HG02938 (cell line): ENCODE measurements around the gene TCF3.
"Not testable (repeated sequence)": the region's sequence is repeated elsewhere in the genome, so short reads cannot be mapped to it uniquely, and the experiment has no call there.

Experiments
- ATAC-seq: cut with Tn5 transposase; IDR thresholded peaks from one replicate; pipeline ENCODE4 v1.9.1; 2021; ENCODE audit warnings: mild to moderate bottlenecking, moderate library complexity; ENCODE audit not compliant: unreplicated experiment

TCF3 gene

DNA sequence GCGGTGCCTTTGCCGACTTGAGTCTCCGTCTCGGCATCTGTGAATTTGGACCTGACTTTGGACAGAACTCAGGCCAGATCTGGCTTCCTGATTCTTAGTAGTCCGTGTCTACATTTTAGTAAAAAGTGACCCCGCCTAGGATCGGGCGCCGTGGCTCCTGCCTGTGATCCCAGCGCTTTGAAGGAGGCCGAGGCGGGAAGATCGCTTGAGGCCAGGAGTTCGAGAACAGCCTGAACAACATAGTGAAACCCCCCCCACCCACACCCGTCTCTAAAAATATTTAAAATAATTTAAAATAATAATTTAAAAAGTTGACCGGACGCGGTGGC, 849 bp upstream of the TCF3 start:
- ATAC-seq = no peak

DNA sequence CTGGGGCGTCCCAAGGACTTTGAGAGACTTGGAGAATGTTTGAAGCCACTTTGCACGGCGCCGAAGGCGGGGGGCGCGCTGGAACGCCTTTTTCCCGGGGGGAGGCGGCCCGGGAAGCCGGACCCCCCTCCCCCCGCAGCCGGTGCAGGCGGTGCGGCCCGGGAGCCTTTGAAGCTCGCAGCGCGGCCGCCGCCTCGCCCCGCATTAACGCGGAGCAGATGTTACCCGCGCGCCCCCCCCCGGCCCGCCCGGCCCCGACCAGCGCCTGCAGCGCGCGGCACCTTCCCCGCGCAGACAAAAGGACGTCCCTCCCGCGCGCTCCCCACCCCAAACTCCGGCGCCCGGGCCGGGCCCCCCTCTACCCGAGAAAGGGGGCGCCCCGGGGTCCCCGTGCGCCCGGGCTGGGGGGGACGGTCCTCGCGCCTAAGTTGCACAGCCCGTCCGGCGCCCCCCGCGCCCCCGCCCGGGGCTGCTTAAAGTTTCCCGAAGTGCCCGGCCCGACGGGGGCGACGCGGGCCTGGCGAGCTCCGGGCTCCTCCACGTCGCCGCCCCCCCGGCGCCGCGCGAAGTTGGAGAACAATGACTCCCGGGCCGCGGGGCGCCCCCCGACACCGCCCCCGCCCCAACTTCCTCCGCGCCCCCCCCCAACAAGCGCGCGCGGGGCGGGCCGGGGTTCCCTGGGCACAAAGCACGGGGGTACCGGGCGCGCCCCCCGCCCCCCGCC, 685 bp downstream of the TCF3 start:
- no peak for ATAC-seq

DNA sequence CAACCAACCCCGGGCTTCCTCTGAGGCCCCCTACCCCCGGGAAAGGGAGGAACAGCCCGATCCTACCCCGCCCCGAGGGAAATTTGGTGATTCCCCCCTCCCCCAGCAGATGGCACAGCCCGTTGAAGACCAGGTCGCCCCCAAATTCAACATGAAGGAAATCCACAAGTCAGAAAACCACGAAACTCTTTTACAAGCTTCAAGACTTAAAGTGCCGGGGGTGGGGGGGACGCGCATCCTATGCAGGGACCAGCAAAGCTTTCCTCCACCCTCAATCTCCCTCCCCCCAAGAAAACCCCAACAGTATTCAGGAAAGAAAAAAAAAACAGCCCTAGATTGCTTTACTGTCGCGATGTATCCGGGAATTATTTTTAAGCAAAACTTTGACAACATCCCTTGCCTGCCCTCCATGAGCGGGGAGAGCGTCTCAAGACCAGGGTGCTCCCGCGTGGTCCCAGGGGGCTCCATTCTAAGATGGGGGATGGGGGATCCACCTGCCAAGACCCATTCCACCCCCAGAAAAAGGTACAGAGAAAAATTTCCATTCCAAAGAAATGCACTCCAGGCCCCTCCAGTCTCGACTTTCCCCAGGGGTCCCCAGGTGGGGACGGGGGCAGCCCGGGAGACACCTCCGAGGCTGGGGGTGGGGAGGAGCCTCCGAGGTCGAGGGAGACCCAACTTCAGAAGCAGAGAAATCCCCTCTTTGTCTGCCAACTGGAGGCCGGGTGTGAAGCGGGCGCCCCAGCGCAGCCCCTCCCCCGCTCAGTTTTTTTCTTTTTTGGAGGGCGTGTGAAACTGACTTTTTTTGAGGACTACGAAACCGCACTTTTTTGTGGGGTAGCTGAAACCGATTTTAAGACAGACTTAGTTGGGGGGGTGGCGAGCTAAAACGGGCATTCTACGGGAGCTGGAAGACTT, 1.5 kb downstream of the TCF3 start:
- ATAC-seq = no peak

DNA sequence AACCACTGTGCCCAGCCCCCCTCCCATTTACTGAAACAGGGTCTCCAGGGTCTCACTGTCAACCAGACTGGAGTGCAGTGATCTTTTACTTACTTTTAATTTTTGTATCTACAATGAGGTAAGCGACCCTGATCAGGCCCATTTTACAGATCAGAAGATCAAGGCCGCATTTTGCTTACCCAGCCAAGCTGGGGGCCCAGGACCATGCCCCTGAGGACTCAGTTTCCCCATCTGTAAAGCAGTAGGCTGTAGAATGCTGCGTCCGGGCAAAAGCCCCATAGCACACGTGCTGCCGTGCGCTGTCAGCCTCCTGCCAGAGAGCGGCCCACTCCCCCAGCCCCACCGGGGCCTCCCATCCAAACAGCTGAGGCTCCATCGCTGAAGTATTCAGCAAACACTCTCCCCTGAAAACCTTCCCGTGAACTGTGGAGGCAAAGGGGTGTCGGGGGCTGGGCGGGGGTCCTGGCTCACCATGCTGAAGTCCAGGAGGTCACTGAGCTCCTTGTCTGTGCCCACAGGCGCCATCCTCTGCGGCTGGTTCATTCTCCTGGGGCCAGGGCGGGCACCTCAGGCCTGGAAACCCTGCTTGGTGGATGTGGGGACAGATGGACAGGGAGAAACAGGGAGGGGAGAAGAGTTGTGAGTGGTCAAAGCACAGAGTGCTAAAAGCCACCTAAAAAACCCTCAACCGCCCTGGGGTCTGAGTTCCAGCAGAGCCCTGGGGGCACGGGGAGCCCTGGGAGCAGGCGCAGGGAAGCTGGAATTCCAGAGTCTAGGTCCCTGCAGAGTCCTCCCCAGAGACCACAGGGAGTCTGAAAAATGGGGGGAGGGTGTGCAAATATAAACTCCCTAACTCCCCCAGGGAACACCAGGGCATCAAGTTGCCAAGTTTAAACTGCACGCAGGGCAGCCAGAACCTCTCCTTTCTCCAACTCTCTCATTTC, 2.4 kb downstream of the TCF3 start:
- ATAC-seq = no peak

DNA sequence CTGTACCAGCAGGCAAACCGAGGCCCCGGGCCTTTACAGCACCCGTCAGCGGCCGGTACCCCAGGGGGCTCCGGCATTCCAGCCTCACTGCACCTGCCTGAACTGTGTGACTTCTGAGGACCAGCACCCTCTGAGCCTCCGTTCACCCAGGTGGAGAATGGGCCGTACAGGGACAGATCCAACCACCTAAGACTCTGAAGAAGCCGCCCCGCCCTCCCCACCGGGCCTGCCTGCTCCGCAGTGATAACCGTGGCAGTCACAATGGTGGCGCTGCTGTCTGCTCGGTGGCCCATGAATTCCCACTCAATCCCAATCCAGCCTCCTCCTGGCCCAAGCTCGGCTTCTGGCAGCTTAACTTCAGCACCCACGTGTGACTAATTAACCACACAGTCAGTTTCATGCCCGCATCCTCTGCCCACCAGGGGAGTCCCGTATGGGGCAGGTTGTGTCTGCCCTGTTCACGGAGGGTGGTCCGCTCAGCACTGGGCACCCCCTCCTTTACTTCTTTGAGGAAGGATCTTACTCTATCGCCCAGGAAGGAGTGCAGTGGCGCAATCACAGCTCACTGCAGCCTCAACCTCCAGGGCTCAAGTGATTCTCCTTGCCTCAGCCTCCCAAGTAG, 3.4 kb downstream of the TCF3 start:
- peak; percentile 7 for ATAC-seq

DNA sequence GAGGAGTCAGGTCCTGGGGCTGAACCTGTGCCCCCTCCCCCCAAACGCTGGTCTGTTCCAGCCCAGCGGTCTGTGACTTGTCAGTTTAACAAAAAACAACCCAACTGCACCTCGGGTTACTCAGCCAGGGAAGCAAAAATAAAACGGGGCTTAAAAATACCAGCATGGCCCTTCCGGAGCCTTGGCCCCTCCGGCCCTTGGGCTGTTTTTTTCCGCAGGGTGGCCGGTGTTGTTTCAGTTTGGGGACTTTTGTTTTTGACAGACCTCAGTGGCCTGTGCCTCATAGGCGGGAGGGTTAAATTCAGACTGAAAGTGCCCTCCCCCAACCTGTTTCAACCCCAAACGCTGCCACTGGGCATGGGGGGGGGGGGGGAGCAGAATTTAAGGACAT, 4.0 kb downstream of the TCF3 start:
- ATAC-seq = peak; percentile 21

DNA sequence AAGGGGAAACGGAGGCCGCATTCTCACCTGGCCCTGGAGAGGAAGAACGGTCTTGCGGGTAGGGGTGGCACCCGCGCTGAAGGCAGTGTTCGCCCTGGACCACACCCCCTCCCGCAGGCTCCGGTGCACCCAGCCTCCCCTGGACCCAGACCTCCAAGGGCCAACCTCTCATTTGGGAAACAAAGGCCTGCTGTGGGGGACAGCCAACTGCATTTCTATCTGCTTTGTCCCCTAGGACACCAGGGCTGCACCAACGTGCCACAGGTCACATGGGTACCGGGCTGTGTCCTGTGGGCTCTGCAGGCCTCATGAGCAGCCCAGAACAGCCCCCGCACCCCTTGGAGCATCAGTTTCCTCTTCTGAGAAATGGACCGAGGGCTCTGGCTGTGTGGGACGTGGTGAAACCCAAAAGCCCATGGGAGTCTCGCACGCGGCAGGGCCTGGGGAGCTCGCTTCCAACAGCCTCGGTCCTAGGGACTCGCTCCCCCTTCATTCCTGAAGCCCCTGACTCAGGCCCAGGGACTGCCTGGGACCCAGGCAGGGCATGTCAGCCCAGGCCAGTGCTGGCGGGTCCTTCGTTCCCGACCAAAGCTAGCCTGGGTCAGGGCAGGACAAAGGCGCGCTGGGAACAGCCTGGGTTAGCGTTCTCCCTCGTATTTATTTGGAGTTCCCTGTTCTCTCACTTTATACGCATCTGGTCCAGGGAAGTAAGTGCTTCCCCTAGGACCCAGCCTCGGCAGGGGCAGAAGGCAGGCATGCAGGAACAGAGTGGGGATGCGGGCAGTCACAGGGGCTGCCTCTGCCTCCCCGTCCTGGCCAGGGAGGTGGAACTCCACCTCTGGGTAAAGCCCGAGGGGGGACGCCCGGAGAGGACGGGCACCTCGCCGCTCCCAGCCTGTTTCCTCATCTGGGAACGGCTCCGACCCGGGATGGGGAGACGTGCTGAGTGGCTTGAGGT, 4.6 kb downstream of the TCF3 start:
- ATAC-seq = no peak

DNA sequence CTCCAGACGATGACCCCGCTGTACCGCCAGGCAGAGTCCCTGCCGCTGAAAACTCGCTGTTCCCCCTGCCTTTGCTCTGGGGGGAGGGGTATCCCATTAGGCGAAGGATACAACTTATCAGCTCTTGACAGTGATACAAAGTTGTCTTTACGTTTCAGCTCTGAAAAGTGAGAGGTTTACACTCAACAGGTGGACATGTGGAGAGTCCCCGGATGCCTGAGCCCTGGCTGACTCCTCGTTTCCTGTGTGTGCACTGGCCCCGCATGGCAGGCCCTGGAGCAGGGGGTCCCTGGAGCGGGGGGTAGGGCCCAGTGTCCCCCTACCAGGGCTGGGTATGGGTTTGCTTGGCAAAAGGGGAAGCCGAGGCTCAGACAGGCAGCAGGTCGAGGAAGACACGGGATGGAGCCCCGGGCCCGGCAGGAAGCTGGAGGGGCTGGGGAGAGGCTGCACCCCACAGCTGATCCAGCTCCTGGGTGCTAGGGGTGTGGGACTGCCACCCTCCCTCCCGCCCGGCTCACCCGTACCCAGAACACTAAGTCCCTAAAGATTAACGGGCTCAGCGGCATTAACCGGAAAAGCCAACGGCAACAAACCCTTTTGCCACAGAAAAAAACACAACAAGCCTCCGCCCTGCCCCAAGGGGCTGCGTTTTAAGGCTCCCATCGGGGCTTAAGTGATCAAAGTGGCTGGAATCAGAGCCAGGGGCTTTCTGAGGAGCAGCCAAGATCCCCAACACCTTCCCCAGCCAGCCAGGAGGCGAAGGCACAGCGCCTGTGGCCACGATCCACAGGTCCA, 5.6 kb downstream of the TCF3 start:
- ATAC-seq = no peak

DNA sequence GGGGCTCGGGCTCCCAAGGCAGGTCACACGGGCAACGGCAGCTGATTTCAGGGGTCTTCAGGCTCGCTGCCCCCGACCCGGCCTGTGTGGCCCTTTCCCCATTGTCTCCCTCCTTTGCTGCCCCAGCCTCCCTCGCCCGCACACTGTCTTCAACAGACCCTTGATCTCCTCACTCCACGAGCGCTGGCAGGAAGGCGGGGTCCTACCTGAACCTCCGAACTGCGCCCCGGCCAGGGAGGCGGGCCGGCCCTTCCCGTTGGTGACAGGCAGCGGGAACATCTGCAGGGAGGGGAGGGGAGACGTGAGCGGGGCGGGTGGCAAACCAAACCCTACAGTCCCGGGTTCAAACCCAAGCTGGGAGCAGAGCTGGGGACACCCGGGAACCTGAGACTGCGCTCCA, 6.3 kb downstream of the TCF3 start:
- no peak for ATAC-seq

DNA sequence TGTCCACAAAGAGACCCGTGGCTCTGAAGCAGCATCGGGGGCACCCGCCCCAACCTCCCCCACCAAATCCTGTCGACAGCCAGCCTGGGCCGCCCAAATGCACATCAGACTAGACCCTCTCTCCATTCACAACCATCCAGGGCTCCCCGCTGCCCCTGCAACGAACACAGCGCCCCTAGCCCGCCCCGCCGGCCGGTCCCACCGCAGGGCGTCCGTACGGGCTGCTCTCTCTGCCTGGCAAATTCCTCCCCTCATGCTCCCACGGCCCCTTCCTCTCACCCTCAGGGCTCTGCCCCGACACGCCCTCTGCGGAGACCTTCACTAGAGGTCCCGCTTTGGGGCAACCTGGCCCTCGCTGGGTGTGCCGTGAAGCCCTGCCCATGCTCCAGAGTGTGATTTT, 7.1 kb downstream of the TCF3 start:
- ATAC-seq = no peak

DNA sequence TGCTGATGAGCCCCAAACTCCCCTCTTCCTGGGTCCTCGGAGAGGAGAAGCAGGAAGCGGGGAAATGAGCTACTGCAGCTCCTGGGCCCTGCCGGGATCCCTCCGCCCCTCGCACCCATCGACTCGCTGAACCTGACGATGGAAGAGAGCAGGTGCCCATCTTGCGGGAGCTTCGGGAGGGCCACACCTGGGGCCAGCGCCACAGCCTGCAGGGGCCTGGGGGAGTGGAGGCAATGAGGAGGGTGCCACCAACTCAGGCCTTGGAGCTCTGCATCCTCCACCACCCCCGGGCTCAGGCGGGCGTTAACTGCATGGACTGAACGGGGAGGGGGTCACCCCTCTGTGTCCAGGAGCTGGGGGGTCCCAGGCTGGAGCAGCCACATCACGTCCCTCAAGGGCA, 8.3 kb downstream of the TCF3 start:
- ATAC-seq = no peak

DNA sequence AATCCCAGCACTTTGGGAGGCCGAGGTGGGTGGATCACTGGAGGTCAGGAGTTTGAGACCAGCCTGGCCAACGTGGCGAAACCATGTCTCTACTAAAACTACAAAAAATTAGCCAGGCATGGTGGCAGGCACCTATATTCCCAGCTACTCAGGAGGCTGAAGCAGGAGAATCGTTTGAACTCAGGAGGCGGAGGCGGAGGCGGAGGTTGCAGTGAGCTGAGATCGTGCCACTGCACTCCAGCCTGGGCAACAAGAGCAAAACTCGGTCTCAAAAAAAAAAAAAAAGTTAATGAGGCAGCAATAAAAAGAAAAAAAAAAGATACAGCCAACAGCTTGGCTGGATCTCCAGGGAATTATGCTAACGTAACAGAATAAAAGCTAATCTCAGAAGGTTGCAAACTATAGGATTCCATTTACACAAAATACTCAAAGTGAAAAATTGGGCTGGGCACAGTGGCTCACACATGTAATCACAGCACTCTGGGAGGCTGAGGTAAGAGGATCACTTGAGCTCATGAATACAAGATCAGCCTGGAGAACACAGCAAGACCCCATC, 11.4 kb downstream of the TCF3 start:
- not testable (repeated sequence) for ATAC-seq

DNA sequence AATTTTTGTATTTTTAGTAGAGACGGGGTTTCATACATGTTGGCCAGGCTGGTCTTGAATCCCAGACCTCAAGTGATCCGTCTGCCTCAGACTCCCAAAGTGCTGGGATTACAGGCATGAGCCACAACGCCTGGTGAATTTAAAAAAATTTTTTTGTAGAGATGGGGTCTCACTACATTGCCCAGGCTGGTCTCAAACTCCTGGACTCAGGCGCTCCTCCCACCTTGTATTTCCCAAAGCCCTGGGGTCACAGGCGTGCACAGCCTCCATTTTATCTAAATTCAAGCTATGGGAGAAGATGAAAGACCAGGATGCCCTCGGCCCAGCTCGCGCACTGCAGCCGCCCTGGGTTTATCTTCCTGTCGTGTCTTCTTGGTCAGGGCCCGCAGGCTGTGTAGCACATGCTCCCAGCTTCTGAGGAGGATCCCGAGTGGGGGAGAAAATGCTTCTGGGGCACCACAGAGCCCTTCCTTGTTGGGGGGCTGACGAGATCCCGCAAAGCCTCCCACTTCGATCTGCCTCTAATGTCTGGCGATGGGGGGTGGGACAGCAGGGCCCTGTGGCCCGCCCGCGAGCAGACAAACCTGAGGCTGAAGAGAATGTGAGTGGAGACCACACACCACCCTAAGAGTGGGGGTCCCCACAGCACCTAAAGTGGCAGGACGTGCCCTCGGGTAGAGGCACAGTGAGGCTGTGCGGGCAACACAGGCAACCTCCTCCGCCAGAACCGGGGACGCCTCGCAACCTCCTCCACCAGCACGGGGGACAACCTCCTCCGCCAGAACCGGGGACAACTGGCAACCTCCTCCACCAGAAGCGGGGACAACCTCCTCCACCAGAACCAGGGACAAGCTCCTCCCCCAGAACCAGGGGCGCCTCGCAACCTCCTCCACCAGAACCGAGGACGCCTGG, 15.8 kb downstream of the TCF3 start:
- no peak for ATAC-seq

DNA sequence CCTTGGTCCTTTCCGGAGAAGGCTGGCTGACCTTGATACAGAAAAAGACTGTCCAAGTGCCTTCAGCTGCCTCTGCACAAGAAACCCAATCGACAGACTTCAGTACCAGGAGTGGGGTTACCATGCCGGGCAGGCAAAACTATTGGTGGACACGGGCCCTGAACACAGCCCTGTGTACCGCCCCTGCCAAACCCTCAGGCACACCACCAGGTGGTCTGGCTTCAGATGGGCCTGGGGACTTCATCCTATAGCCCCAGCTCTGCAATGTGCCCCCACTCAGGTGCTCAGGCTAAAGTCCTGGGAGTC, 17.5 kb downstream of the TCF3 start:
- ATAC-seq = no peak

DNA sequence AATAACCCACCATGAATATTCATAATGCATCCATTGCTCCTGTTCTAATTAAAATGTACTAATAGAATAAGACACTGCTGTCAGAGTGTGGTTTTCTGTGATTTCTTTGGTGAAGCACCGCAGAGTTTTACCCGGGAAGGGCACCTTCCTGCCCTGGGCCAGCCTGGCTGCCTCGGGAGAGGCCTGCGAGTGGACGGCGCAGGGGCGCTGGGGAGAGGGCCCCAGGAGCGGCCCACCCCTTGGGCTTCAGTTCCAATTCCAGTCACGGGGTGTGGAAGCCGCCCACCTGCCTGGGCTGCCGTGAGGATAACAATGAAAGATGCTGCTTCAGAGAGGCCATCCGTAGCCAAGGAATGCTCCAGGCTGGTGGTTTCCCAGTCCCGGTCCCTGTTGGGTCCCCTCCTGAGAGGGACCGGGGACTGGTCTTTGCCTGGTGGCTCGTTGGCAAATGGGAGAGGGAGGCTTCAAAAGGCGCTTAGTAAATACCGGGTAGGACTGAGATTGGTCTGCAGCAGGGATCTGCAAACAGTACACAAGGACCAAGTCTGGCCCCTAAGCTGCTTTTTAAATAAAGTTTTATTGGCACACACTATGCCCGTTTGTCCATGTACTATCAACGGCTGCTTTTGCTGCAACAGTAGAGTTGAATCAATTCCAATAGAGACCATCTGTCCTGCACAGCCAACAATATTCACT, 18.0 kb downstream of the TCF3 start:
- ATAC-seq = no peak

DNA sequence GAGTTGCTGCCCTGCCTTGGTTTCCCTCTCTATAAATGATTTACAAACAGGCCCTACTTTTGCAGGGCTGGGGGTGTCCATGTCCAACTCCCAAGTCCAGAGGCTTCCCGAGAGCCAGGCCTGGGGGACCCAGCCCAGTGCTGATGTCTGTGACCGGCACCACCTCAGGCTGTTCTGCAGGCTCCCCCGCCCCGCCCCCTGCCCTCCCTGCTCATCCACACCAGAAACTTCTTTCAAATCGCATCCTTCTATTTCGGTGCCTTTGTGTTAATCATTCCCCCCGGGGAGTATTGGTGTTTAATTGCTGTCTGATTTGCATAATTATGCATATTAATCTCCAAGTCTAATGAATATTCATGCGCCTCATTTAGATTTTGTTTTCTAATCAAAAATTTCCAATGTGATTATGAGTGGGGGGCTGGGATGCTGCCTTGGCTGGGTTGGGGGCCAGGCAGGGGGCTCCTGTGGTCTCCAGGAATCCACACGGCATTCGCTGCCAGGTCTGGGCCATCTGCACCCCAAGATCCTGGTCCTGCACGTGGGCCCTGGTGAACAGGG, 19.1 kb downstream of the TCF3 start:
- no peak for ATAC-seq
